GM10248 (cell line): ENCODE measurements around the gene GSK3B.

Experiments used
- CTCF ChIA-PET: fragments of 300-600 bp; sonication (Branson Sonifier 250); formaldehyde crosslinking; extraction: SDS; loops from one replicate; lab custom pipeline; 2021; ENCODE audit warnings: antibody characterized with exemption; lab: Yijun Ruan, JAX
- POLR2A ChIA-PET: fragments of 350-650 bp; sonication (Branson Sonifier 250); formaldehyde crosslinking; extraction: SDS; loops from one replicate; lab custom pipeline; 2020; ENCODE audit warnings: antibody characterized with exemption; lab: Yijun Ruan, JAX
- DNase-seq: peaks from one replicate; pipeline ENCODE4 v3.0.0; 2012; ENCODE audit errors: extremely low spot score
- TF ChIP-seq, protein P1 (sequence below): IDR thresholded peaks from 2 replicates; pipeline ENCODE4 v1.5.1; 2012; ENCODE audit warnings: mild to moderate bottlenecking, low read depth; ENCODE audit errors: extremely low read depth, missing control alignments, control extremely low read depth

GSK3B gene

DNA sequence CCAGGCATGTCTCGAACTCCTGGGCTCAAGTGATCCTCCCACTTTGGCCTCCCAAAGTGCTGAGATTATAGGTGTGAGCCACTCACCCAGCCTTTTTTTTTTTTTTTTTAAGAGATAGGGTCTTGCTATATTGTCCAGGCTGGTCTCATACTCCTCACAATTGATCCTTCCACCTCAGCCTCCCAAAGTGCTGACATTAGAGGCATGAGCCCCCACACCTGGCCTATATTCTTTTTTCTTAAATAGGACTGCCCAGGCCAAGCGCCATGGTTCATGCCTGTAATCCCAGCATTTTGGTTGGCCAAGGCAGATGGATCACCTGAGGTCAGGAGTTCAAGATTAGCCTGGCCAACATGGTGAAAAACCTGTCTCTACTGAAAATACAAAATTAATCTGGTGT is 299.8 kb downstream of the GSK3B start:
- ChIA-PET POLR2A (no interaction called here), CTCF (interaction anchor here (1.1 kb wide), 1 partner anchor 17 kb away, joined by 3 read pairs; no protein-coding TSS in a partner anchor)
- no peak for DNase-seq
- TF ChIP-seq, protein P1, sequence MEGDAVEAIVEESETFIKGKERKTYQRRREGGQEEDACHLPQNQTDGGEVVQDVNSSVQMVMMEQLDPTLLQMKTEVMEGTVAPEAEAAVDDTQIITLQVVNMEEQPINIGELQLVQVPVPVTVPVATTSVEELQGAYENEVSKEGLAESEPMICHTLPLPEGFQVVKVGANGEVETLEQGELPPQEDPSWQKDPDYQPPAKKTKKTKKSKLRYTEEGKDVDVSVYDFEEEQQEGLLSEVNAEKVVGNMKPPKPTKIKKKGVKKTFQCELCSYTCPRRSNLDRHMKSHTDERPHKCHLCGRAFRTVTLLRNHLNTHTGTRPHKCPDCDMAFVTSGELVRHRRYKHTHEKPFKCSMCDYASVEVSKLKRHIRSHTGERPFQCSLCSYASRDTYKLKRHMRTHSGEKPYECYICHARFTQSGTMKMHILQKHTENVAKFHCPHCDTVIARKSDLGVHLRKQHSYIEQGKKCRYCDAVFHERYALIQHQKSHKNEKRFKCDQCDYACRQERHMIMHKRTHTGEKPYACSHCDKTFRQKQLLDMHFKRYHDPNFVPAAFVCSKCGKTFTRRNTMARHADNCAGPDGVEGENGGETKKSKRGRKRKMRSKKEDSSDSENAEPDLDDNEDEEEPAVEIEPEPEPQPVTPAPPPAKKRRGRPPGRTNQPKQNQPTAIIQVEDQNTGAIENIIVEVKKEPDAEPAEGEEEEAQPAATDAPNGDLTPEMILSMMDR = no peak

DNA sequence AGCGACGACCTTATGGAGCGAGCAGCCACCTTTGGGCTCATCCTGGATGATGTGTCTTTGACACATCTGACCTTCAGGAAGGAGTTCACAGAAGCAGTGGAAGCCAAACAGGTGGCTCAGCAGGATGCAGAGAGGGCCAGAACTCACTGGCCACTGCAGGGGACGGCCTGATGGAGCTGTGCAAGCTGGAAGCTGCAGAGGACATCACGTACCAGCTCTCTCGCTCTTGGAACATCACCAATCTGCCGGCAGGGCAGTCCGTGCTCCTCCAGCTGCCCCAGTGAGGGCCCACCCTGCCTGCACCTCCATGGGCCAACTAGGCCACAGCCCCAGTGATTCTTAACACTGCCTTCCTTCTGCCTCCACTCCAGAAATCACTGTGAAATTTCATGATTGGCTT is 302.0 kb downstream of the GSK3B start:
- CTCF ChIA-PET = interaction anchor here (1.1 kb wide), 1 partner anchor 12 kb away, joined by 6 read pairs; no protein-coding TSS in a partner anchor
- TF ChIP-seq, protein P1 = no peak
- no peak for DNase-seq
- POLR2A ChIA-PET = no interaction called here

DNA sequence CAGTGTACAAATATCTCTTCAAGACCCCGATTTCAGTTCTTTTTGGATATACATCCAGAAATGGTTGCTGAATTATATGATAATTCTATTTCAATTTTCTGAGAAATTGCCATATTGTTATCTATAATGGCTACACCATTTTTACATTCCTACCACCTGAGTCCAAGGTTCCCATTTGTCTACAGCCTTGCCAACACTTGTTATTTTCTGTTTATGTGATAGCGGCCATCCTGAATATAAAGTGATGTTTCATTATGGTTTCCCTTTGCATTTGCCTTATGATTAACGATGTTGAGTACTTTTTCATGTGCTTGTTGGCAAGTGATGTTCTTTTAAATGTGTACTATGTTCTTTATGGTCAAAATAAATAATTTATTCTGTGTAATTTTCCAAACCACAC is 303.9 kb downstream of the GSK3B start:
- DNase-seq = no peak
- CTCF ChIA-PET = interaction anchor here (1.7 kb wide), 1 partner anchor 10 kb away, joined by 5 read pairs; no protein-coding TSS in a partner anchor
- POLR2A ChIA-PET = no interaction called here
- TF ChIP-seq, protein P1 = no peak

DNA sequence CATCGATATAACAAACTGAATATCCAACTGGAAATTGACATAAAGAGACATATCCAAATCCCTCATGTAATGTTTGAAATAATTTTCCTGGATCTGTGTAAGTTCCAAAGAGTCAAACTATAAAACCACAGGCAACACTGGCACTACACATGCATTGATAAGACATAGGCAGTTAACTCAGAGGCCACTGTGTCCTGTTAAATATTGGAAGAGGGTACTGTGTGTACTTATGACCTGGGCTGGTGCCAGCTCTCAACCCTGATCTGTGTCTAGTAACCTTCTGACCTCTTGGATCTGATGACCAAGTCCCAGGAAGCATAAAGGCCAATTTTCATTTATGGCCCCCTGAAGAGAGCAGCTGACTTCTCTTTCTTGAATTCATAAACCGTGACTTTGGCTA is 307.8 kb downstream of the GSK3B start:
- CTCF ChIA-PET = interaction anchor here (1.8 kb wide), 1 partner anchor 19 kb away, joined by 4 read pairs; no protein-coding TSS in a partner anchor
- TF ChIP-seq, protein P1 = no peak

DNA sequence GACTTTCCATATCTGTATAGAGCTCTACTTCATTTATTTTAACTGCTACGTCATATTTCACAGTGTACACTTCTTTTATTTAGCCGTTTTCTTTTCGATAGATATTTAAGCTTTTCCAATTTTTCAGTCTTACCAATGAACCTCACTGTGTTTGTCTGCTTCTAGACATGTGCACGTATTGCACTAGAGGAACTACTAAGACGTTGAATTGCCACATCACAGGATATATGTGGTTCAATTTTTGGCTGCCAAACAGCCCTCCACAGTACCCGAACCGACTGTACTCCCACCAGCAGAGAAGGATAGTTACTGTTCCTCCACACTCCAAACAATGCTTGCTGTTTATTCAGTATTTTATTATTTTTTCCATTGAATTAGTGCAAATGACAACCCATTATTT is 310.4 kb downstream of the GSK3B start:
- ChIA-PET POLR2A (no interaction called here), CTCF (interaction anchor here (1.7 kb wide), 1 partner anchor 51 kb away, joined by 4 read pairs; no protein-coding TSS in a partner anchor)
- TF ChIP-seq, protein P1 = no peak
- DNase-seq = no peak

More for the DNA sequence above, 307.8 kb downstream of the GSK3B start:
- no peak for DNase-seq
- POLR2A ChIA-PET = no interaction called here

DNA sequence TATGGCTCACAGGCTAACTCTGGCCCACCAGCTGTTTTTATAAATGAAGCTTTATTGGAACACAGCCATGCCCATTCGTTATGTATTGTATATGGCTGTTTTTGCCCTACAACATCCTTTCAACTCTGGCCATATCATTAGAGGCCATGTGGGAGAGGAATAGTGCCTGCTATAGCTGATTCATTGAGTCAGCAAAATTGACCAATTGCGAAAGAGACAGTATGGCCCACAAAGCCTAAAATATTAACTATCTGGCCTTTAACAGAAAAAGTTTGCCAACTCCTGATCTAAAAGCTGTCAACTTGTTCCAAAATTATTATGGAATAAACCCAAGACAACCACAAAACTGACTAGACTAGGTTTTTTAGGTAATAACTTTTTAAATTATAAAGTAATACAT is 311.0 kb downstream of the GSK3B start:
- ChIA-PET POLR2A (no interaction called here), CTCF (interaction anchor here (1.7 kb wide), 1 partner anchor 51 kb away, joined by 4 read pairs; no protein-coding TSS in a partner anchor)
- no peak for DNase-seq
- TF ChIP-seq, protein P1 = no peak
